WTC11 (cell line): ENCODE results near the gene PDS5A. TPM values are rescaled to one million over a fixed set of nuclear protein-coding genes. Genes with fewer than 3 reads are reported as not detected.

Experiments used
- ATAC-seq: fragments of 200-7000 bp; cut with Tn5 transposase; 2 replicates; pipeline ENCODE4 v1.10.0; 2021; ENCODE audit warnings: mild to moderate bottlenecking, moderate library complexity
- CTCF ChIA-PET: fragments of 300-600 bp; sonication (Branson Sonifier 250); formaldehyde crosslinking; loops from one replicate; lab custom pipeline; 2021; ENCODE audit warnings: antibody characterized with exemption; lab: Charles Lee
- POLR2A ChIA-PET: fragments of 350-600 bp; sonication (Branson Sonifier 250); formaldehyde crosslinking; loops from one replicate; lab custom pipeline; 2021; ENCODE audit warnings: antibody characterized with exemption; lab: Charles Lee
- DNase-seq: peaks from one replicate; pipeline ENCODE4 v3.0.0; 2021; ENCODE audit warnings: low spot score
- H3K27ac Mint-ChIP-seq: 2 replicates; pipeline ENCODE4 v1.8.0; 2021; ENCODE audit warnings: mixed read lengths
- H3K27me3 Mint-ChIP-seq: 2 replicates; pipeline ENCODE4 v1.8.0; 2021; ENCODE audit warnings: low read depth, mild to moderate bottlenecking, moderate library complexity, mixed read lengths
- H3K36me3 Mint-ChIP-seq: 2 replicates; pipeline ENCODE4 v1.8.0; 2021; ENCODE audit warnings: mixed read lengths
- H3K4me1 Mint-ChIP-seq: 2 replicates; pipeline ENCODE4 v1.8.0; 2022; ENCODE audit warnings: mixed read lengths
- H3K4me3 Mint-ChIP-seq: 2 replicates; pipeline ENCODE4 v1.8.0; 2021; ENCODE audit warnings: mild to moderate bottlenecking, moderate library complexity, mixed read lengths
- H3K9me3 Mint-ChIP-seq: 2 replicates; pipeline ENCODE4 v1.8.0; 2021; ENCODE audit warnings: mixed read lengths
- HMGA2 ChIP-seq: fragments of 250-450 bp; sonication (Bioruptor Pico); IDR thresholded peaks from 2 replicates; pipeline ENCODE4 v1.4.0; 2021; ENCODE audit warnings: mild to moderate bottlenecking, moderate library complexity
- JUN ChIP-seq: sonication (generic); formaldehyde crosslinking; IDR thresholded peaks from 2 replicates; pipeline ENCODE4 v1.8.0; 2023; ENCODE audit warnings: mild to moderate bottlenecking, missing genetic modification reagents
- NR1H2 ChIP-seq: sonication (generic); formaldehyde crosslinking; IDR thresholded peaks from 2 replicates; pipeline ENCODE4 v1.9.0; 2021; ENCODE audit warnings: mild to moderate bottlenecking, moderate library complexity, missing genetic modification reagents
- NR3C1 ChIP-seq: sonication (generic); formaldehyde crosslinking; conservative IDR thresholded peaks from 2 replicates; pipeline ENCODE4 v1.8.1; 2023; ENCODE audit warnings: low read depth, mild to moderate bottlenecking, missing genetic modification reagents
- RELA ChIP-seq: sonication (generic); formaldehyde crosslinking; IDR thresholded peaks from 2 replicates; pipeline ENCODE4 v1.8.1; 2022; ENCODE audit warnings: missing genetic modification reagents, mild to moderate bottlenecking, borderline replicate concordance
- SMAD4 ChIP-seq: sonication (generic); formaldehyde crosslinking; IDR thresholded peaks from 2 replicates; pipeline ENCODE4 v1.8.0; 2022; ENCODE audit warnings: mild to moderate bottlenecking, missing genetic modification reagents
- TCF7 ChIP-seq: sonication (generic); formaldehyde crosslinking; IDR thresholded peaks from 2 replicates; pipeline ENCODE4 v1.8.0; 2022; ENCODE audit warnings: mild to moderate bottlenecking, low read depth, missing genetic modification reagents, moderate library complexity
- TEAD1 ChIP-seq: sonication (generic); formaldehyde crosslinking; IDR thresholded peaks from 2 replicates; pipeline ENCODE4 v1.8.0; 2022; ENCODE audit warnings: mild to moderate bottlenecking, missing genetic modification reagents
- ZNF232 ChIP-seq: sonication (generic); formaldehyde crosslinking; IDR thresholded peaks from 2 replicates; pipeline ENCODE4 v1.8.0; 2022; ENCODE audit warnings: mild to moderate bottlenecking, missing genetic modification reagents
- ZNF396 ChIP-seq: fragments of 250-450 bp; sonication (Bioruptor Pico); IDR thresholded peaks from 2 replicates; pipeline ENCODE4 v1.8.0; 2021; ENCODE audit warnings: mild to moderate bottlenecking, moderate library complexity, borderline replicate concordance
- ZNF423 ChIP-seq: fragments of 250-450 bp; sonication (Bioruptor Pico); IDR thresholded peaks from 2 replicates; pipeline ENCODE4 v2.1.2; 2022; ENCODE audit warnings: mild to moderate bottlenecking, moderate library complexity
- total RNA-seq: library from RNA; stranded (reverse); gene quantifications from 3 replicates; pipeline ENCODE4 v1.2.3, GENCODE V29; 2021
- TF ChIP-seq, protein P1 (sequence below): fragments of 200-600 bp; IDR thresholded peaks from 2 replicates; pipeline ENCODE4 v1.8.0; 2022; ENCODE audit warnings: antibody characterized with exemption
- TF ChIP-seq, protein P2 (sequence below): sonication (generic); formaldehyde crosslinking; IDR thresholded peaks from 2 replicates; pipeline ENCODE4 v1.8.1; 2022; ENCODE audit warnings: low read depth, mild to moderate bottlenecking, moderate library complexity, missing genetic modification reagents, borderline replicate concordance
- TF ChIP-seq, protein P3 (sequence below): sonication (generic); formaldehyde crosslinking; IDR thresholded peaks from 2 replicates; pipeline ENCODE4 v1.8.0; 2022; ENCODE audit warnings: mild to moderate bottlenecking, missing genetic modification reagents
- TF ChIP-seq, protein P4 (sequence below): fragments of 250-450 bp; sonication (Bioruptor Pico); conservative IDR thresholded peaks from 2 replicates; pipeline ENCODE4 v1.9.0; 2021; ENCODE audit warnings: mild to moderate bottlenecking
- TF ChIP-seq, protein P5 (sequence below): sonication (generic); formaldehyde crosslinking; IDR thresholded peaks from 2 replicates; pipeline ENCODE4 v1.8.1; 2023; ENCODE audit warnings: mild to moderate bottlenecking, missing genetic modification reagents
- TF ChIP-seq, protein P6 (sequence below): fragments of 250-450 bp; sonication (Bioruptor Pico); IDR thresholded peaks from 2 replicates; pipeline ENCODE4 v1.9.0; 2021; ENCODE audit warnings: mild to moderate bottlenecking

The PDS5A gene
- total RNA-seq, 1 experiment from 2014 or later, result 61.7 TPM

DNA sequence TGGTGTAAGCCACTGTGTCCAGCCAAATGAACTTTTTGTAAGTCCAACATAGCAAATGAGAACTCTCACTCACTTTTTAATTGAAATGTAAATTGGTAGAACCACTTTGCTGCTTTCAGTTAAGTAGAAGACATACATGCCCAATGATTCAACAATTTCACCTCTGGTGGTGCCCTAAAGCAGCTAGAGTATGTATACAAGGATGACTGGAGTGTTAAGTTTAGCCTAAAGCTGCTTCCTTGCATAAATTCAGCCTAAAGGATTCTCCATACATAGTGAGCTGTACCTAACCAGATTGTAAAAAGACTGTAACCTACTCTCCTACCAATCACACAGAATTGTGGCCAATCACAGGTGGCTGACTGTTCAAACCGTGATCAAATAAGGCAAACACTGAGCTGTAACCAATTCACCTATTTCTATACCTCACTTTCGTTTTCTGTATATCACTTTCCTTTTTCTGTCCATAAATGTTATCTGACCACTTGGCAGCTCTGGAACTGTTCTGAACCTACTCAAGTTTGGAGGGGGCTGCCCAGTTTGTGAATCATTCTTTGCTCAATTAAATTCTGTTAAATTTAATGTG is 39.9 kb downstream of the PDS5A start:
- H3K9me3 Mint-ChIP-seq, result 0 out of 2 replicates have a peak, but pooled peaks cover 4% of the 10 kb centered on the region
- TF ChIP-seq, protein P1, sequence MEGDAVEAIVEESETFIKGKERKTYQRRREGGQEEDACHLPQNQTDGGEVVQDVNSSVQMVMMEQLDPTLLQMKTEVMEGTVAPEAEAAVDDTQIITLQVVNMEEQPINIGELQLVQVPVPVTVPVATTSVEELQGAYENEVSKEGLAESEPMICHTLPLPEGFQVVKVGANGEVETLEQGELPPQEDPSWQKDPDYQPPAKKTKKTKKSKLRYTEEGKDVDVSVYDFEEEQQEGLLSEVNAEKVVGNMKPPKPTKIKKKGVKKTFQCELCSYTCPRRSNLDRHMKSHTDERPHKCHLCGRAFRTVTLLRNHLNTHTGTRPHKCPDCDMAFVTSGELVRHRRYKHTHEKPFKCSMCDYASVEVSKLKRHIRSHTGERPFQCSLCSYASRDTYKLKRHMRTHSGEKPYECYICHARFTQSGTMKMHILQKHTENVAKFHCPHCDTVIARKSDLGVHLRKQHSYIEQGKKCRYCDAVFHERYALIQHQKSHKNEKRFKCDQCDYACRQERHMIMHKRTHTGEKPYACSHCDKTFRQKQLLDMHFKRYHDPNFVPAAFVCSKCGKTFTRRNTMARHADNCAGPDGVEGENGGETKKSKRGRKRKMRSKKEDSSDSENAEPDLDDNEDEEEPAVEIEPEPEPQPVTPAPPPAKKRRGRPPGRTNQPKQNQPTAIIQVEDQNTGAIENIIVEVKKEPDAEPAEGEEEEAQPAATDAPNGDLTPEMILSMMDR, result no peak
- no peak for TF ChIP-seq HMGA2 (CRISPR knock-in tag)
- TF ChIP-seq RELA, result no peak
- POLR2A ChIA-PET, result interaction anchor here (1.1 kb wide), 1 partner anchor 11 kb away, joined by 7 read pairs; no protein-coding TSS in a partner anchor
- H3K4me1 Mint-ChIP-seq, result peaks cover 51% of the 10 kb centered on the region
- H3K36me3 Mint-ChIP-seq, result peaks cover 6% of the 10 kb centered on the region
- no peak for DNase-seq
- no peak overlapping the region for H3K4me3 Mint-ChIP-seq
- no peak for ATAC-seq
- H3K27me3 Mint-ChIP-seq, result no peaks in the 10 kb centered on the region
- peak overlapping the region; percentile 27; the same call in 1 of the 2 replicates for H3K27ac Mint-ChIP-seq
- CTCF ChIA-PET, result interaction anchor here (1.0 to 1.9 kb wide), 2 partner anchors 36 to 468 kb away, joined by 5 to 6 read pairs; no protein-coding TSS in a partner anchor

DNA sequence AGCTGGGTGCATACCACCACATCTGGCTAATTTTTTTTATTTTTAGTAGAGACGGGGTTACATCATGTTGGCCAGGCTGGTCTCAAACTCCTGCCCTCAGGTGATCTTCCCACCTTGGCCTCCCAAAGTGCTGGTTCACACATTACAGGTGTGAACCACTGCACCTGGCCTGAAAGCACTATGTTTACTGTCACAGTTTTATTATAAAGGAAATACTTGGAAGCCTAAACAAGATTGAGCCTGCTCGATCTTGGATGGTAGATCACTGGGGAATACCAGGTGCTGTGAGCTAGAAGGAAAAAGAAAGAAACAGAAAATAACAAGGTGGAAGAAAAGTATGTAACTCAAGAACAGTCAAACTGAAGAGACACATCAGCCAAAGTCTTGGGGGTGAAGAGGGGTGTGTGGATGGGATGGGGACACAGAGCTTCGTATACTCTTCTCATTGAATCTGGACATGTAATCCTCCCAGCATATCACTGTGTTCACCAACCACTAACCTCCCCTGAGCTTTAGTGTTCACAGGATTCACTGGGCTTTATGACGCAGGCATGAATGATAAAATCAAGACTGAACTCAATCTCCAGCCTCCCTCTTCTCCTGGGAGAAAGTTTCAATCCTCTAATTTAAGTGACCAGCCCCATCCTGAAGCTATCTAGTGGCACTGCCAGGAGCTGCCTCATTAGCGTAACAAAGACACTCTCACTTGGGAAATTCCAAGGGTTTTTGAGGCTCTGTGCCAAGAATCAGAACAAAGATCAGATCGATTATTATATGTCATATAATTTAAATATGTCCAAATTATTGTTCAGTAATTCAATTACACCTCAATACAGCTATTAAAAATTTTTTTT is 40.9 kb downstream of the PDS5A start:
- ChIA-PET CTCF (interaction anchor here (0.6 to 1.9 kb wide), 4 partner anchors 34 to 468 kb away, joined by 4 to 6 read pairs (median 6); no protein-coding TSS in a partner anchor), POLR2A (interaction anchor here (1.1 kb wide), 1 partner anchor 12 kb away, joined by 7 read pairs; no protein-coding TSS in a partner anchor)
- Mint-ChIP-seq H3K4me3 (peak overlapping the region; percentile 41), H3K9me3 (0 out of 2 replicates have a peak, but pooled peaks cover 4% of the 10 kb centered on the region), H3K27me3 (no peaks in the 10 kb centered on the region), H3K27ac (peak overlapping the region; percentile 95), H3K36me3 (peaks cover 6% of the 10 kb centered on the region), H3K4me1 (peaks cover 44% of the 10 kb centered on the region)
- DNase-seq (no peak), ATAC-seq (peak; percentile 87)
- no peak for TF ChIP-seq RELA
- no peak for TF ChIP-seq ZNF396
- TF ChIP-seq NR3C1 (CRISPR knock-in tag), result no peak
- TF ChIP-seq, protein P2, sequence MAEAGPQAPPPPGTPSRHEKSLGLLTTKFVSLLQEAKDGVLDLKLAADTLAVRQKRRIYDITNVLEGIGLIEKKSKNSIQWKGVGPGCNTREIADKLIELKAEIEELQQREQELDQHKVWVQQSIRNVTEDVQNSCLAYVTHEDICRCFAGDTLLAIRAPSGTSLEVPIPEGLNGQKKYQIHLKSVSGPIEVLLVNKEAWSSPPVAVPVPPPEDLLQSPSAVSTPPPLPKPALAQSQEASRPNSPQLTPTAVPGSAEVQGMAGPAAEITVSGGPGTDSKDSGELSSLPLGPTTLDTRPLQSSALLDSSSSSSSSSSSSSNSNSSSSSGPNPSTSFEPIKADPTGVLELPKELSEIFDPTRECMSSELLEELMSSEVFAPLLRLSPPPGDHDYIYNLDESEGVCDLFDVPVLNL (CRISPR knock-in tag), result no peak
- TF ChIP-seq HMGA2 (CRISPR knock-in tag), result peak; percentile 28; the same call in 1 of the 2 replicates
- TF ChIP-seq, protein P3, sequence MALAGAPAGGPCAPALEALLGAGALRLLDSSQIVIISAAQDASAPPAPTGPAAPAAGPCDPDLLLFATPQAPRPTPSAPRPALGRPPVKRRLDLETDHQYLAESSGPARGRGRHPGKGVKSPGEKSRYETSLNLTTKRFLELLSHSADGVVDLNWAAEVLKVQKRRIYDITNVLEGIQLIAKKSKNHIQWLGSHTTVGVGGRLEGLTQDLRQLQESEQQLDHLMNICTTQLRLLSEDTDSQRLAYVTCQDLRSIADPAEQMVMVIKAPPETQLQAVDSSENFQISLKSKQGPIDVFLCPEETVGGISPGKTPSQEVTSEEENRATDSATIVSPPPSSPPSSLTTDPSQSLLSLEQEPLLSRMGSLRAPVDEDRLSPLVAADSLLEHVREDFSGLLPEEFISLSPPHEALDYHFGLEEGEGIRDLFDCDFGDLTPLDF (CRISPR knock-in tag), result no peak
- TF ChIP-seq ZNF423 (CRISPR knock-in tag), result no peak
- TF ChIP-seq SMAD4 (CRISPR knock-in tag), result no peak
- TF ChIP-seq TCF7 (CRISPR knock-in tag), result no peak

DNA sequence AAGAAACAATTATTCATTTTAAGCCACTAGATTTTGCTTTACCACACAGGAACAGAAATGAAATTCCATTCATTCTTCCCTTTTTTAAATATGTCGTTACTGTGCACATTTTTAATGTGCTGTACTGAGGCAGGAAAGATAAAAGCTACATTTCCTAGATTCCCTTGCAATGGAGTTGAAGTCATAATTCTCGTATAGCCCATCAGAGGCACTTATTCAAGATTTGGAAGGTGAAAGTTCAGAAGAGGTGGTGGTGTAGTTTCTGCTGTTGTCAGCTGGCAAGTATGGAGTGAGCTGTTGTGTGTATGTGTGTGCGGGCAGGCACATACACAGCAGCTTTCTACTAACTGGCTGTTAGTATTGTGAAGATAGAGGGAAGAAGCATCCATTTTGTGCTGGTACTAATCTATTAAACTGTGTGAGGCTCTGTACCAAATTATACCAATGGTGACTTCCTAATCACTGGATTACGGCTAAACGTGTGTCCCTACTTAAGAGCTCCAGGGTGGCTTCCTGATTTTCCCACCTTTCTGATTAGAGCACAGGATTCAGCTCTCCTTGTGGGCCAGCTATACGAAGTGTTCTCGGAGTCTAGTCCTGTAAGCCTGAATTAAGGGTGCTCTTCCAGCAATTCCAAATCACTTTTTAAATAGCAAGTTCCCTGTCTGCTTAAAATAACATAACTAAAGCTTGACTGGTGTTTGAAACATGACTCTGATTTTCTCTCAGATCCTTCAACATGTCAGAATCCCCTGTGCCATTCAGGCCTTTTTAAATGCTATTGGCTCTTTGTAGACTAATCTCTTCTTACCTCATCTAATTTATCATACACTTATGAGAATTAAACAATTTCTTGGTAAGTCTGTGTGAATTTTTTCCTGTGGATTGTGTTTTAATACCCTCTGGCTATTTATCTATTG is 43.8 kb downstream of the PDS5A start:
- ChIA-PET POLR2A (no interaction called here), CTCF (interaction anchor here (0.6 kb wide), 1 partner anchor 21 kb away, joined by 6 read pairs; no protein-coding TSS in a partner anchor)
- ATAC-seq, result no peak
- peaks cover 6% of the 10 kb centered on the region for H3K36me3 Mint-ChIP-seq
- no peak for DNase-seq
- no peak overlapping the region for H3K4me3 Mint-ChIP-seq
- H3K27me3 Mint-ChIP-seq, result no peaks in the 10 kb centered on the region
- H3K27ac Mint-ChIP-seq, result peak overlapping the region; percentile 51; the same call in 1 of the 2 replicates
- H3K4me1 Mint-ChIP-seq, result peaks cover 39% of the 10 kb centered on the region
- 0 out of 2 replicates have a peak, but pooled peaks cover 4% of the 10 kb centered on the region for H3K9me3 Mint-ChIP-seq
- TF ChIP-seq NR1H2 (CRISPR knock-in tag) (no peak), JUN (CRISPR knock-in tag) (no peak), ZNF232 (CRISPR knock-in tag) (no peak), TEAD1 (CRISPR knock-in tag) (no peak), NR3C1 (CRISPR knock-in tag) (no peak)
- TF ChIP-seq, protein P4, sequence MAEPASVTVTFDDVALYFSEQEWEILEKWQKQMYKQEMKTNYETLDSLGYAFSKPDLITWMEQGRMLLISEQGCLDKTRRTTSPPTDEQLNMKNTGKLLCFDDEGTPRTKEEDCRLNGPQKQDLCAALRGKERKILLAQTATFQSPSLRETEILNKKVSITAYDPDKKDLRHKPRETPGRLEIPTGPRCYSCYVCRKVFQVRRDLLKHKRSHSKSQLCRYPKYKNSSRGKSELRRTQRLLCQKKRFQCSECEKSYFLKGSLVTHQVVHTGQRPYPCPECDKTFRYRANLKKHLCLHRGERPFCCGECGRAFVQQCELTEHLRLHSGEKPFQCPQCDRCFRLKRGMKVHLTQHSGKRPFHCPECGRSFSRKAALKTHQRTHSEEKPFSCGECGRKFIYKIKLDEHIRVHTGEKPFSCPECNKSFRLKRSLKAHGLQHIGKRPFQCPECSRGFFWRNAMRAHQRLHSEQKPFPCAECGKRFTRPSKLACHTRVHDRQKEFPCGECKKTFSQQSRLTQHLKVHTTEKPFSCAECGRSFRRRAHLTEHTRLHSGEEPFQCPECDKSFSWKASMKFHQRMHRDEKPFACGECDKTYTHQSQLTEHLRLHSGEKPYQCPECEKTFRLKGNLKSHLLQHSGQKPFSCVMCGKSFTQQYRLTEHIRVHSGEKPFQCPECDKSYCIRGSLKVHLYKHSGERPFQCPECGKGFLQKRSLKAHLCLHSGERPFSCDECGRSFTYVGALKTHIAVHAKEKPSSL (CRISPR knock-in tag), result no peak
- TF ChIP-seq, protein P5, sequence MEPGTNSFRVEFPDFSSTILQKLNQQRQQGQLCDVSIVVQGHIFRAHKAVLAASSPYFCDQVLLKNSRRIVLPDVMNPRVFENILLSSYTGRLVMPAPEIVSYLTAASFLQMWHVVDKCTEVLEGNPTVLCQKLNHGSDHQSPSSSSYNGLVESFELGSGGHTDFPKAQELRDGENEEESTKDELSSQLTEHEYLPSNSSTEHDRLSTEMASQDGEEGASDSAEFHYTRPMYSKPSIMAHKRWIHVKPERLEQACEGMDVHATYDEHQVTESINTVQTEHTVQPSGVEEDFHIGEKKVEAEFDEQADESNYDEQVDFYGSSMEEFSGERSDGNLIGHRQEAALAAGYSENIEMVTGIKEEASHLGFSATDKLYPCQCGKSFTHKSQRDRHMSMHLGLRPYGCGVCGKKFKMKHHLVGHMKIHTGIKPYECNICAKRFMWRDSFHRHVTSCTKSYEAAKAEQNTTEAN (CRISPR knock-in tag), result no peak
- TF ChIP-seq, protein P6, sequence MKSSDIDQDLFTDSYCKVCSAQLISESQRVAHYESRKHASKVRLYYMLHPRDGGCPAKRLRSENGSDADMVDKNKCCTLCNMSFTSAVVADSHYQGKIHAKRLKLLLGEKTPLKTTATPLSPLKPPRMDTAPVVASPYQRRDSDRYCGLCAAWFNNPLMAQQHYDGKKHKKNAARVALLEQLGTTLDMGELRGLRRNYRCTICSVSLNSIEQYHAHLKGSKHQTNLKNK (CRISPR knock-in tag), result no peak
